ENCODE measurements around the gene CEP19.

CEP19 gene

DNA sequence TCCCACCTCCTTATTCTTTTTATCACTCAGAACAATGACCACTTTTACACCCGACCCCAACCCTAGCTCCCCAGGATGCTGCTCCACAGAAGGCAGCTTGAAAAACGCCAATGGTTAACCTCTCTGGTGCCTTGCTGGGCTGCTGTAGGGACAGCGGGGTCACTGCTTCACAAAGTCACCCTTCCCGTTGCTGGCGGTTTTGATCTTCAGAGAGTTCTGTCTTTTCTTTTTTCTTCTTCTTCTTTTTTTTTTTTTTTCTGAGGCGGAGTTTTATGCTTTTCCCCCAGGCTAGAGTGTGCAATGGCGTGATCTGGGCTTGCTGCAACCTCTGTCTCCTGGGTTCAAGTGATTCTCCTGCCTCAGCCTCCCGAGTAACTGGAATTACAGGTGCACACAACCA, 20.7 kb downstream of the CEP19 start:
- no peak for TF ChIP-seq GATA2 (IDR thresholded peaks at IDR 0.05; ENCODE audit: low read depth, low read length)
- TF ChIP-seq GATA3 (IDR thresholded peaks at IDR 0.05; ENCODE audit: low read depth, low read length), result no peak

DNA sequence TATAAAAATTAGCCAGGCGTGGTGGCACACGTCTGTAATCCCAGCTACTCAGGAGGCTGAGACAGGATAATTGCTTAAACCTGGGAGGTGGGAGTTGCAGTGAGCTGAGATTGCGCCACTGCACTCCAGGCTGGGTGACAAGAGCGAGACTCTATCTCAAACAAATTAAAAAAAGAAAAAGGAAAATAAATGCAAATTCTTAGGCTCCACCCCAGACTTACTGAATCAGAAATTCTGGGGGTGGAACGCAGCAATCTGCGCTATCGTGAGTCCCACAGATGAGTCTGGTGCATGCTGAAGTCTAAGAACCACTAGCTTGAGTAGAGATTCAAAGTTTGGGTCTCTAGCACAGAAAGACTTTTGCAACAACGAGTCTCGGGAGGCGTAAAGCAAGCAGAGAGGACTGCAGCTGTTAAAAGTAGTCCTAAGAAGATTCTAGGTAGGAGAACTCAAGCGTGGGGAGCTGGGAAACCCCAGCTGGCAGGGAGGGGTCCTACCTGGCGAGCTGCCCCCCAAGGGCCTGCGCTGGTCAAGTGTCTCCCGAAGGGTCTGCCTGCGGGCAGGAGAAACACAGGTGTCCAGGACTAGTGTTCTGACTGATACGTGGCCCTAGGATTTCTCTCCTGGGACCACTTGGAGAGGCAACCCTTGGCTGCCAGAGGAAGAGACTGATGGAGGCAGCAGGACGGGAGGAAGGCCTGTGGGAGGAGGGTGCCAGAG, 21.9 kb downstream of the CEP19 start:
- TF ChIP-seq GATA2 (IDR thresholded peaks at IDR 0.05; ENCODE audit: low read depth, low read length) (no peak), GATA3 (IDR thresholded peaks at IDR 0.05; ENCODE audit: low read depth, low read length) (no peak)

DNA sequence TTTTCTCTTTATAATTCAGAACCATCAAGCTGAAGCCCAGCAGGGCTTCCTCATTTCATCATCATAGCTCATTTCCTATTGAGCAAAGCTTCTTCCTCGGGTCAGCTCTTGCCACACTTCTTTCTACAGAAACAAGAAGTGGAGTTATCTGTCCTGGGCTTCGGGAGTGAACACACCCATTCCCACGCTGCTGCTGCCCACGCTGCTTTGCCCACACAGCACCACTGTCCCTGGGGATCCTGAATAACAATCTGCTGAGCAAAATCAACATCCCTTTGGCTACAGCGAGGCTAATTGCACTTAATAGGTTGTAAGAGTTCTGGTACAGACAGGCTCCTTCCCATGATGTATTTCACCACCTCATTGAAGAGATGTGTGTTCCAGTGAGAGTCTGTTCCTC, 23.7 kb downstream of the CEP19 start:
- no peak for TF ChIP-seq GATA3 (IDR thresholded peaks at IDR 0.05; ENCODE audit: low read depth, low read length)

GRCh38 chr3:196686436-196686835, 25.6 kb downstream of the CEP19 start:
- no peak for TF ChIP-seq GATA3 (IDR thresholded peaks at IDR 0.05; ENCODE audit: low read depth, low read length)
- TF ChIP-seq GATA2 (IDR thresholded peaks at IDR 0.05; ENCODE audit: low read depth, low read length), result no peak

GRCh38 chr3:196684548-196685407, 27.3 kb downstream of the CEP19 start:
- TF ChIP-seq GATA3 (IDR thresholded peaks at IDR 0.05; ENCODE audit: low read depth, low read length) (no peak), GATA2 (IDR thresholded peaks at IDR 0.05; ENCODE audit: low read depth, low read length) (no peak)

- TF ChIP-seq GATA3 (IDR thresholded peaks at IDR 0.05; ENCODE audit: low read depth, low read length), result no peak
- no peak for TF ChIP-seq GATA2 (IDR thresholded peaks at IDR 0.05; ENCODE audit: low read depth, low read length)
These were observed 34.1 kb downstream of the CEP19 start for GRCh38 chr3:196677931-196678330.

GRCh38 chr3:196677353-196677752, 34.7 kb downstream of the CEP19 start:
- TF ChIP-seq GATA2 (IDR thresholded peaks at IDR 0.05; ENCODE audit: low read depth, low read length), result no peak
- no peak for TF ChIP-seq GATA3 (IDR thresholded peaks at IDR 0.05; ENCODE audit: low read depth, low read length)

DNA sequence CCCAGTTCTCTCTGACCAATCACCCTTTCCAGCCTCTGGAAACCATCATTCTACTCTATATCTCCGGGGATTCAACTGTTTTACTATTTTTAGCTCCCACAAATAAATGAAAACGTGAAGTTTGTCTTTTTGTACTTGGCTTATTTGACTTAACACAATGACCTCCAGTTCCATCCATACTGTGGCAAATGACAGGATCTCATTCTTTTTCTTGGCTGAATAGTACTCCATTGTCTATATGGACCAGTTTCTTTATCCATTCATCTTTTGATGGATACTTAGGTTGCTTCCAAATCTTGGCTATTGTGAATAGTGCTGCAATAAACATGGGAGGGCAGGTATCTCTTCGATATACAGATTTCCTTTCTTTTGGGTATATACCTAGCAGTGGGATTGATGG, 38.4 kb downstream of the CEP19 start:
- TF ChIP-seq GATA2 (IDR thresholded peaks at IDR 0.05; ENCODE audit: low read depth, low read length) (no peak), GATA3 (IDR thresholded peaks at IDR 0.05; ENCODE audit: low read depth, low read length) (no peak)

DNA sequence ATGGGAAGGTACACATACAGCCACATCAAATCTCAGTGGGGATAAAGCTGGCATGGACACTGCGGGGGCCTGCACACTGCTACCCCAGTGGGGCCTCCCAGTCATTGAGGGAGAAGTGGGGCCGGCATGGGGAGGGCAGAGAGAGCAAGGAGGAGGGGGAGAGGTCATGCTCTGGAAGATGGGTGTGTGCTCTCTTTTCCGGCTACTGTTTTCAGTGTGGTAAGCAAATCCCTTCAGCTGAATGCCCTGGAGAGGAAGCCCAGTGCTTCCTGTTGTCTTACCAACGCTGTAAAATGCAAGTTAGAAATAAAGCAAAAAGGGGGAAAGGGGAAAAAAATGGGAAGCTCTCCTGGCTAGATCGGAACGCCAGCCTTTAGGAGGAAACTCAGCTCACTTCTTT, 41.7 kb downstream of the CEP19 start:
- TF ChIP-seq GATA2 (IDR thresholded peaks at IDR 0.05; ENCODE audit: low read depth, low read length) (no peak), GATA3 (IDR thresholded peaks at IDR 0.05; ENCODE audit: low read depth, low read length) (no peak)

DNA sequence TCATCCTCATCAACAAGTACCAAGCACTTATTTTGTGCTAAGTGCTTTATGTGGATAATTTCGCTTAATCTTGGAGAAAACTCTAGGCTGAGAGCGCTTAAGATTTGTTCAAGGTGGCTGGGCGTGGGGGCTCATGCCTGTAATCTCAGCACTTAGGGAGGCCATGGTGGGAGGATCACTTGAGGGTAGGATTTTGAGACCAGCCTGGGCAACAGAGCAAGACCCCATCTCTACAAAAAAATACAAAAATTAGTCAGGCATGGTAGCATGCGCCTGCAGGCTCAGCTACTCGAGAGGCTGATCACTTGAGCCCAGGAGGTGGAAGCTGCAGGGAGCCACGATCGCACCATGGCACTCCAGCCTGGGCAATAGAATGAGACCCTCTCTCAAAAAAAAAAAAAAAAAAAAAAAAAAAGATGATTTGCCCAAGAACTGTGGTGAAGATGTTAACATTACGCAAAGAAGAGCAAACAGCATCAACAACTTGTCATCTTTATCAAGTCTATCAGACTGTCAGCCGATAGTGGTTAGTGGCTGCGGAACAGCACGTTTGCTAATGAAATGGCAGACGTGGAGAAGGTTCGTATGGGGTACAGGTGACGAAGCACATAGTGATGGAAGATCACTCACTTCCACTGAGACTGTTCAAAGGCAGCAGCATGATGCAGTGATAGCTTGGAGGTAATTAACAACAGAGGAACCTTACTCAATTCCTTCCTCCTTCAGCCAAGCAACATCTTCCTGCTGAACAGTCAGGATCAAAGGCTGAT, 44.8 kb downstream of the CEP19 start:
- TF ChIP-seq GATA2 (IDR thresholded peaks at IDR 0.05; ENCODE audit: low read depth, low read length), result no peak
- no peak for TF ChIP-seq GATA3 (IDR thresholded peaks at IDR 0.05; ENCODE audit: low read depth, low read length)

GRCh38 chr3:196666001-196666867, 45.8 kb downstream of the CEP19 start:
- TF ChIP-seq GATA2 (IDR thresholded peaks at IDR 0.05; ENCODE audit: low read depth, low read length), result no peak
- no peak for TF ChIP-seq GATA3 (IDR thresholded peaks at IDR 0.05; ENCODE audit: low read depth, low read length)

- TF ChIP-seq GATA2 (IDR thresholded peaks at IDR 0.05; ENCODE audit: low read depth, low read length) (no peak; the same call in 1 of the 2 replicates), GATA3 (IDR thresholded peaks at IDR 0.05; ENCODE audit: low read depth, low read length) (no peak)
These were observed 49.1 kb downstream of the CEP19 start for GRCh38 chr3:196662711-196663571.

DNA sequence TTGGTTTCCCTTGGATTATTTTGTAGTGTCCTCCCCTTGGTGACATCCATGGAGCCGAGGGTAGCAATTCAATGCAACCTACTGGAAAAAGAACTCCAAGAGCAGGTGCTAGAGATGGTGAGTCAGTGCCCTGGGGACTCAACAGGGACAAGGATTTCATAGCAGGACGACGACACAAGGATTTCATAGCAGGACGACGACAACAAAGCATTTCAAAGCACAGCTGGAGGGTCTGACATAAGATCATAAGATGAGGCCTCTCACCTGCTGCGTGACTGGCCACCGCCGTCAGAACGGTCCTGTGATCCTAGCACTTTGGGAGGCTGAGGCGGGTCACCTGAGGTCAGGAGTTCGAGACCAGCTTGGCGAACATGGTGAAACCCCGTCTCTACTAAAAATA, 50.0 kb downstream of the CEP19 start:
- TF ChIP-seq GATA3 (IDR thresholded peaks at IDR 0.05; ENCODE audit: low read depth, low read length), result no peak
